GM19397 (cell line): ENCODE results near the gene KIAA0408.
"Not testable (repeated sequence)": the region's sequence is repeated elsewhere in the genome, so short reads cannot be mapped to it uniquely, and the experiment has no call there.

Experiments
- ATAC-seq: cut with Tn5 transposase; IDR thresholded peaks from one replicate; pipeline ENCODE4 v1.9.1; 2021; ENCODE audit warnings: mild to moderate bottlenecking, moderate library complexity; ENCODE audit not compliant: unreplicated experiment

KIAA0408 gene

DNA sequence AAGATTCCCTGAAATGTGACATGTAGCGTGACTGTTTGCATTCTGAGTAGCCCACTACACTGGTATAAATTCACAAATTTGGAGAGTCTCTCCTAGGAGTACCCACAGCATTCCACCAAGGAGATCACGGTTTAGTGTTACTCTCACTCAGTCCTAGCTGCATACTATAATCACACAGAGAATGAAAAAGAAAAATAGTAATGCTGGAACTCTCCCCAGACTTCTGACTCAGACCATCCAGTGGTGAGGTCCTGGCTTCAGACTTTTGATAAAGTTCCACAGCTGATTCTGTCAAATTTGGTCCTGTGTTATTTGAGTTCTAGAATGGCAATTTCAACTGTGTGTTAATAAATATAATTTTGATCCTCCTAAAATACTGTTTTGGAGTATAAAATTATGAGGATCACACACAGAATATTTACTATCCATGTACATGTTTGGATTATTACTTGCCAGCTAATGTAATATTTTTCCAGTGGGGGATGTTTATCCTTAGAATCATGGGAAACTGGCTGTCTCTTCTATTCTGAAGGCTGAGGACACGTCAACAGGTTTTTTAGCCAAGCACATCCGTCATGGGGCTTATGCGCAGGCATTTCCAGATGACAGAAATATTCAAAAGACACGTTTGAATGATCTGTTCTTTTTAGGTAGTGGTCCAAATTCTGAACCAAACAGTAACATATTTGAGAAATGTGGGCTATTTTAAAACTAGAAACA is 5.1 kb upstream of the KIAA0408 start:
- no peak for ATAC-seq

DNA sequence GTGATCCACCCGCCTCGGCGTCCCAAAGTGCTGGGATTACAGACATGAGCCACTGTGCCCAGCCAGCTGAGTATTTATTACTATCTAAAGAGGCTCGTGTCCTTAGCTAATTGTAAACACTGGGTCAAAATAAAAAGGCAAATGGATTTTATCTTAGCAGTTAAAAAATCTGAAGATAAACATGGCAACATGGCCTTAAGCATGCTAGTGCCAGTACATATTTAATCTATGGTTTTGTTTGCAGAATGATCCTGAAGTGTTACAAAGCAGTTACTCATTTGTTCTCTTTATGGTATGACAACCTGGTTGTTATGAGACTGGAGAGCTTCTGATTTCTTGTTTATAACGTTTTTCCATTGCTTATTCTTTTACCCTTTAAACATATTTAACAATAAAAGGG is 3.9 kb upstream of the KIAA0408 start:
- no peak for ATAC-seq

DNA sequence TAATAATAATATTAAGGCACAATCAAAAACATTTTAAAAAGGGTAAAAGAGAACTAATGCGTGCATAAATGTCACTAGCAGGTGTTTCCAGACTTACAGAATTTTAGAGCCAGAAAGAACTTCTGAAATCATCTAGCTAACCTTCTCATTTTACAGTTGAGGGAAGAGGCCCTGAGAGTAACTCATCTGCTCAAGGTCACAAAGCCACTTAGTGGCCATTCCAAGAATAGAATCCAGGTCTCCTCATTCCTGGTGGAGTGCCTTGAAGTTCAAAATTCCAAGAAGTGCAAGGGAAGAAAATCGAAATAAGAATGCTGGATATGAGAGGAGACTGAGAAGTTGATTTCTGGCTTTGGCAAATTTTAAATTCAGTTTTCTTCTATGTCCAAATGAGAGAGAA is 3.2 kb upstream of the KIAA0408 start:
- no peak for ATAC-seq

DNA sequence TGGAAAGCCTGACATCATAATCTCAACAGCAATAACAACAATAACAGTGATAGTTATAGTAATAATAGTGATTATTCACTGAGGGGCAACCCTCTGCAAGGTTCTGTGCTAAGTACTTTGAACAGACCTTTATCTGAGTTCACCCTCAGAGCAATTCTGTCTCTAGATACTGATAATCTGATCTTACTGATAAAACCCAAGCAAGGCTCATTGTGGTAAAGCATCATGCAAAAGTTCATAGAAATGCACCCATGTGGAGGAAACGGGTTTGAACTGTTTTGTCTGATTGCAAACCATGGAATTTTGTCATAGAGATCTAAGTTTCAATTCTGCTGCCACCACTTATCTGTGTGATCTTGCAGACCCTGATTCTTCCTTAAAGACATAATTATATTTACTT is 1.3 kb upstream of the KIAA0408 start:
- no peak for ATAC-seq

DNA sequence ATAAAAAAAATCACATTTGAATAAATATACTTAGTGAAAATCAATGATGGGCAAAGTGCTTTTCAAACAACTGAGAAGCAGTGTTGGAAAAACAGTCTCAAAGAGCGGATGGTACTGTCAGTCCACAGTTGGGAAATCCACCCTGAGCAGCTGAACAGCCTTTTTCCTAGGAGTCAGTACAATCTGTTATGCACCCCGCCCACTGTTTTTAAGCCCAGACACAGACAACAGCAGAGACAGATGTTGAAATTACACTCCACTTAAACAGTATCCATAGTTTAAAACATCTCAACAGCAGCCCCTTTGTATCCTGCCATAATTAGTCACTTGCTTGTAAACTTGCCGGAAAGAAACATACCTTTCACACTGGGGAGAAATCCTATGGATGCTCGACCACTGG is 372 bp downstream of the KIAA0408 start:
- ATAC-seq: no peak

DNA sequence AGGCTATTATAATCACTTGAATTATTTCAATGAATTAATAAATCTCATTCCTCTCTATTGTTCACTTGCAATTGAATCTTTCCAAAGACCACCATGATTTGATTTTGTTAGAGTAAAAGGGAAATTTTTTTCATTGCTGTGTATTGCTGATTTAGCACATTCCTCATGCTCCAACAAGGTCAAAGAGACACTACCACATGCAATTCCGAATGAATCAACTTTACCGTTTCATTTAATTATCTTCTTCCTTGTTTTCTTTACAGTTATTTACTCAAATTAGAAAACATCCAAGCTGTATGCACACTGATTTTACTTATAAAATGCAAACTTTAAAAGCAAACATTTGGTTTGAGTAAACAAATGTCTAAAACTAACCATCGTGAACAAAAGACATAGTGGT is 967 bp downstream of the KIAA0408 start:
- ATAC-seq: no peak

DNA sequence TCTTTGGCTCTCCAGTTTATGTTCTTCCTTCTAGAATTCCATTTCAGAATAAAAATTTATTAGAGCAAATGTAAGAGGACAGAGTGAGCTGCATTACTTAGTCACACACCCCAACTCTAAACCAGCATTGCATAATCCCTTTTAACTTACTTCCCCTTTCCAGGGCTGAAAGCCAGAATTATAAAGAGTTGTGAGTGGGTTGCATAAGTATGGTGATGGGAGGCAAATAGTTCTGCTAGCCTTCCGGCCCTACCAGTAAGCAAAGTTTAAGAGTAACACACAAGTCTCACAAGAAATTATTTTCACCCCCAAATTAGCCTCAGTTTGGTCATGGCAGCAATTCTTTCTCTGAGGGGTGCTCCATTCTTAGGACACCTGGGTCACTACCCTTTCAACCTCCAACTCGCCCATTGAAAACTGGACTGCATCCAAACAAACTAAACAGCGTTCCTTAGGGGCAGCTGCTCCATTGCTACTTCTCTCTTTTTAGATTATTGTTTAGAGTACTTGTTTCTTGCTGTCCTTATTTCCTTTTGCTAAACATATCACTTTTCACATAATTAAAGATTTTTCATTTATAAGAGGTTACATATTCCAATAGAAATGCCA is 1.6 kb downstream of the KIAA0408 start:
- no peak for ATAC-seq

DNA sequence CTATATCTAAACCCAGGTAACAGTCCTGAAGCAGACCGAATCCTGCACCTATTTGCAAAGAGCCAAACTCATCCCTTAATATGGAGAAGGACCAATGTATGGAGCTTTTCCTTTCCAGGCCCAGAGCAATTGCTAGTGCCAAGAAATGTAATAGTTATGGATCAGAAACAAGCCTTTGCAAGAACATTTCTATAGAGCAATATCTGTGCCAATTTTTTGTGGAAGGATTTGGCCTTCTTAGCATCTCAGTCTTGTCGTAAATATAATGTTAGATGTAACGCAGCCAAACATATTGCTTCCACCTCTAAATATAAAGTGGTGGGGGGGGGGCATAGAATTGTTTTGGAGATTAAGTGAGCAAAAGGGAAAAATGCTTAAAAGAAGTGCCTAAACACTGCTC is 2.7 kb downstream of the KIAA0408 start:
- no peak for ATAC-seq

DNA sequence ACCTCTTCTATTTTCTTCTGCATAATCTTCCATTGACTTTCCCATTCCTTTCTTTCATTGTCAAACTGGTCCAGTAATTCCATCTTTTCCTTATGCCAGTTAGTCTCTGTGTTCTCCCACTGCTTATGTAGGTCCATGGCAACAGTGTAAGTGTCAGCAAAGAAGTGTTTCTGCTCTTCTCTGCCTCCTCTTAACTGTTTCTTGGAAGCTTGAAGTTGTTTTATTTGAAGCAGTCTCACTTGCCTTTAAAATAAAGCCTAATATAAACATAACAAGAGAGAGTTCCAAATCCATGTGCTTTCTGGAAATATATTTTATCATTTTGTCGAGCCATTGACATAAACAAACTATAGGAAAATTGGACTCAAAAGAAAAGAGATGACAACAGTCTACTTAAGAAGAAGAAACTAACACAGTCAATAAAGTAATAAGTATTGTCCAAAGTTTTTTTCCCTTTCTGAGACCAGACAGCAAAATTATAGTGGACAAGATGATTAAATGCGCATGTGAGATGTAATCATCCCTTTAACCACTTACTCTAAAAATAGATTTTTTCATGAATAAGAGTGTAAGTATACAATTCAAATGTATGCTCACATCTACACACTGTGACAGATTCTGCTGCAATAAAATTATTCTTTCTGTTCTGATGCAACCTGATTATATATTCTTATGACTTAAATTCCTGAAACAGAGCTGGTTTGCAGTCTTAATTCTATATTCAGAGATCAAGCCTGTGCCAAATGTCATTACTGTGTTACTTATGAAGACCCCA is 5.2 kb downstream of the KIAA0408 start:
- ATAC-seq: no peak

DNA sequence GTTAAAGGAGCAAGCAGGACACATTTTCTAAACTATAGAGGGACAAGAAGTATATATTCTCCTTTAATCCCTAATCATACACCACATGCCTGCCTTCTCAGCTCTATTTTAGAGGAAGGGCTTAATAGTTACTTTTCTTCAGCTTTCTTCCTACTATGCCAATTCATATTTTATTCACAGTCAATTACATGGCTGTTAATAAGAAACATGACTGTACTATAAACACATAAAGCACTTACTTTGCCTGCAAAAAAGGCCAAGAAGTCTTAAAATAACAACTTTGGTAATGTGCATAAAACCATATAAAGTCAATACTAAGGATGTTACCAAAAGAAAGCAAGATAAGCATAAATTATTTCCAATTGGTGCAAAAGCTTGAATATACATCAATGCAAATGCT is 6.4 kb downstream of the KIAA0408 start:
- no peak for ATAC-seq

DNA sequence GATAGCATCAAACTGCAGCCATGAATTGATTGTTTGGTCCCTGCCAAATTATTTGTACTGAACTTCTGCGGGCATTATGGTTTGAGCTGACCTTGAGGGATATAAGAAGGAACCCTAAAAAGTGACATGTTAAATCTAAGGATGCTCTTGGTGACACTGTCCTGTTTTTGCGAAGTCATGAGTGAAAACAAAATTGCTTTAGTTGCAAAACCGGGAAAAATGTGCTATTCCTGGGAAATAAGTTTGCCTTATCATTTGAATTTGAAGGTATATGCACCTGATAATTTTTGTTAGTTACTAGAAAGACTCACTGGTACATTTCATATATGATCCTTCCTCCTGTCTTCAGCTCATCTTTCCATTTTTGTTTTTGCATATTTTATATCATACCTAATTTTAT is 7.8 kb downstream of the KIAA0408 start:
- ATAC-seq: no peak

DNA sequence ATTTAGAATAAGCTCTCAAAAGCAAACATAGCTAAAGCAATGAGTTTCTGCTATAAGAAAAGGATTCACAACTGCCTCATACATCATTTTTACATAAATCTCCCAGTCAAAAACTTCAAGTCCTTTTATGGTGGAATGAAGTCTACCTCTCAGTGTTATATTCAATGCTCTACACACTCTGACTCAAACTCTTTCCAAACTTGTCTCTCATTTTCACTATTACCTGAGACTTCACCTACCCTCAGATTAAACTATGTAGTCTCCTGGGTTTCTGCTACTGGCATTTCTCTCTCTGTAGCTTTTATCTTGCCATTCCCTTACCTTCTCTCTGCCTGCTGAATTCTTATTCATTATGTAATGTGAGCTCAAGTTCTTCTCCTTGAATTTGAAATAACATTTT is 11.4 kb downstream of the KIAA0408 start:
- ATAC-seq: no peak

DNA sequence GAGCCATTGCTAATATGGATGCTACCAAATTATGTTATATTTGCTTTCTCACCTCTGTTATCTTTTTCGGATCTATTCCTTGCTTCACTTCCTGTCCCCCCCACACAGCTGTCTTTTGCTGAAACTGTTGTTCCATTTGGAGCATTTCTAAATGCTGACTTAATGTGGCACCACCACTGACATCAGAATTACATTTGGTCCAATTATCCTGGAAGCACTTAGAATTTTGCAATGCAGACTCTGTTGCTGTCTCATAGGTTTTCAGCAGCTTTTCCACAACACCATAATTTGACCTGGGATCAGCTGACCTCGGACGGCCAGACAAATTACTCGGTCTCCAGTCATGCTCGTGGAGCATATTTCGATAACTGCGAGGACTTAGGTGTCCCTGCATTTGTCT is 12.8 kb downstream of the KIAA0408 start:
- no peak for ATAC-seq

DNA sequence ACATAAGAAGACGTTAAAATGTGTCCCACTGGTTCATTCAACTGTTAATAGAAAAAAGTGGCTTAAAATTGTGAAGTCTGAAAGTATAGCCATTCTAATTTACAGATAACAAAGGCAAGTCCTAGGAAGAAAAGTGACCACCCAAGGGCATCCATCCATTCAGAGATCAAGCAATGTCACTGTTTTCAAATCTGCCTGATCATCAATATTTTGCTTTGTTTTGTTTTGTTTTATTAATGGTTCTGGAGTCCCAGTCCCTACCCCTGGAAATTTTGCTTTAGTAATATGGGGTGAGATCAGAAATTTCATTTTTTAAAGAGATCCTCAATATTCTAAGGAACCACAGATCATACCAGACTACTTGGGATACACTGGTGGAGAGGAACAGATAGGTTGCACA is 17.3 kb downstream of the KIAA0408 start:
- ATAC-seq: no peak

DNA sequence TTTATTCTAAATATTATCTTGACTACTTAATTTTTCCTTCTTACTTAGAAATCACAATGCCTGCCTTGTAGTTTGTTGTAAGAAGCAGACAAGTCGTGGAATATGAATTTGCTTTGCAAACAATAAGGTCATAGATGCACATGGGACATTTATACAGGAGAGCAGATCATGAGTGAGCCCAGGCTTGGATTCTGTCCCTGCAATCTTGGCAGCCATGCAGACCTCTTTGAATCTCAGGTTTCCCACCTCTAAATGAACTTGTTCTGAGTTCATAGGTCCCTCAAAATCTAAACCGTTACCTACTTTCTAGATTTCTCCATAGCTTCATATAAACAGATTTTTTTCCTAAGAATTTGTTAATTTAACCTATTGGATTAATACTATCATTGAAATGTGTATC is 19.5 kb downstream of the KIAA0408 start:
- ATAC-seq: no peak

DNA sequence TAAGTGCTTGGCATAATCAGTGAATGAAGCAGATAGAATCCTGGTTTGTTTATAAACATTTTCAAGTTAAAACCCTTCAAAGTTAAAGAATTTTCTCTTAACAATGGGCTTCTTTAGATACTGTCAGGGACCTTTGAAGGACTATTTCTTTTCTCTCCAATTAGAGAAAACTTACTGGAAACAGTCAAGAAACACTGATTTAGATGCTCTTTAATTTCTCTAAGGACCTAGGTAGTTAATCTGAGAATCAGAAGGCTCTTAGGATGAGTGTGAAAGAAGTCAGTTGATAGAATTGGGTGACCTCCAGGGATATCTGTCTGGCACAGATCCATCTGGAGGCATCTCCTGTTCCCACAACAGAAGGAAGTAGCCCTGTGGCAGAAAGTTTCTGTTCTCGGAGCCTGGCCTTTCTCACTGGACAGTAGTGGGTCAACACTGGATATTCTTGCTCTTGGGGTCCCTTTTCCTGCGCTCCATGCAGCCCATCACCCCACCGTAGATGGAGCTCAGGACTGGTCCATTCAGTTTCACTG is 22.5 kb downstream of the KIAA0408 start:
- no peak for ATAC-seq

DNA sequence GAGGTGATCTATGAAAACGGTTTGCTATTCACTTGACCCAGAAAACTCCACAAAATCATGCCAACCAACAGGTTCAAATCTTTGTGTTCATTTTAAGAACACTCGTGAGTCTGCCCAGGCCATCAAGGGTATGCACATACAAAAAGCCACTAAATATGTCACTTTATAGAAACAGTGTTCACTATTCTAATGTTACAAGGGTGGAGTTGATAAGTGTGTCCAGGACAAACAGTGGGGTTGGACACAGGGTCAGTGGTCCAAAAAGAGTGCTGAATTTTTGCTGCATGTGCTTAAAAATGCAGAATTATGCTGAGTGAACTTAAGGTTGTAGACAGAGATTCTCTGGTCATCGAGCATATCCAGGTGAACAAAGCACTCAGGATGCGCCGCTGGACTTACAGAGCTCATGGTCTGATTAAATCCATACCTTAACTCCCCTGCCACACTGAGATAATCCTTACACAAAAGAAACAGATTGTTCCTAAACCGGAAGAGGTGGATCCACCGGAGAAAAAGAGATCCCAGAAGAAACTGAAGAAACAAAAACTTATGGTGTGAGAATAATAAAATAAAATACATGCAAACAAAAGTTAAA is 23.5 kb downstream of the KIAA0408 start:
- no peak for ATAC-seq

DNA sequence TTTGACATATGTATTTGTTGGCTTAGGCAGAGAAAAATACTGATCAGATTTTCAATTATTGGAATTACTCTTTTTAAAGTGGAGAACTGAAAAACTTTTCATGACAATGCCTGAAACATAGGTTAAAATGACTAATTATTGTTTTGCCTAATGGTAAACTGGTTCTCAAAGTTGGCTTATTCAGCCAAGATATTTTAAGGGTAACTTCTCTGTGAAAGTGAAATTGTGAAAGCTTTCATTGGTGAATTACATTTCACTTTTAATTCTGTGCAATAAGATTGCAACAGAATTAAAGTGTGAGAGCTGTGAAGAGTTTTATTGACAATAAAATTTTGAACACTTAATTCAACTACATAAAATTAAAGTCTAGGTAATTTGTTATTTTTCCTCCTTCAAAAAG is 24.5 kb downstream of the KIAA0408 start:
- ATAC-seq: no peak

DNA sequence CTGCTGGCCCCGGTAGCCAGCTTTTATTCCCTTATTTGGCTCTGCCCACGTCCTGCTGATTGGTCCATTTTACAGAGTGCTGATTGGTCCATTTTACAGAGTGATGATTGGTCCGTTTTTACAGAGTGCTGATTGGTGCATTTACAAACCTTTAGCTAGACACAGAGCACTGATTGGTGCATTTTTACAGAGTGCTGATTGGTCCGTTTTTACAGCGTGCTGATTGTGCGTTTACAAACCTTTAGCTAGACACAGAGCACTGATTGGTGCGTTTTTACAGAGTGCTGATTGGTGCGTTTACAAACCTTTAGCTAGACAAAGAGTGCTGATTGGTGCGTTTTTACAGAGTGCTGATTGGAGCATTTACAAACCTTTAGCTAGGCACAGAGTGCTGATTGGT is 30.6 kb downstream of the KIAA0408 start:
- ATAC-seq: not testable (repeated sequence)

DNA sequence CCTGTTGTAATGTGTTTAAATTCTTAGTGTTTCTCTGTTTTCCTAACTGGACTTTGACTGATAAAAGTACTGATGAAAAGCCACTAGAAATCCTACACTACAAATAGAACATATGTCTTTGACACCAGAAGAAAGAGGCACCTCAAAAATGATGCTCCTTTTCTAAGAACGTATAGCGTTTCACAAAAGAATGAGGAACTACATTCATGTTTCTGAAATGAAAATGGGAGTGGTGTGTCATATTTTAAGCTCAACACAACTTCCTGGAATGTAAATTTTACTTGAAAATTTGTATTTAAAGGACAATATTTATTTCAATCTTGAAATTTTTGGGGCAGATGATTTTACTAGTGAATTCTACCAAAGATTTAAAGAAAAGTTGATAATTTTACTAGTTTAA is 35.3 kb downstream of the KIAA0408 start:
- no peak for ATAC-seq

DNA sequence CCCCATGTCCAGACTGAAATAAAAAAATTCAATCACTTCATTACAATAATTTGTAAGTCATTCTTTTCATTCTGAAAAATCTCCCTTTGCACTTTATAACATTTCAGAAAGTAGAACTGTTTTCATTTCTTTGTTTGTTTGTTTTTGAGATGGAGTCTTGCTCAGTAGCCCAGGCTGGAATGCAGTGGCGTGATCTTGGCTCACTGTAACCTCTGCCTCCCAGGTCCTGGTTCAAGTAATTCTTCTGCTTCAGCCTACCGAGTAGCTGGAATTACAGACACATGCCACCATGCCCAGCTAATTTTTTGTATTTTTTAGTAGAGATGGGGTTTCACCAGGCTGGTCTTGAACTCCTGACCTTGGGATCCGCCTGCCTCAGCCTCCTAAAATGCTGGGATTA is 38.0 kb downstream of the KIAA0408 start:
- not testable (repeated sequence) for ATAC-seq

DNA sequence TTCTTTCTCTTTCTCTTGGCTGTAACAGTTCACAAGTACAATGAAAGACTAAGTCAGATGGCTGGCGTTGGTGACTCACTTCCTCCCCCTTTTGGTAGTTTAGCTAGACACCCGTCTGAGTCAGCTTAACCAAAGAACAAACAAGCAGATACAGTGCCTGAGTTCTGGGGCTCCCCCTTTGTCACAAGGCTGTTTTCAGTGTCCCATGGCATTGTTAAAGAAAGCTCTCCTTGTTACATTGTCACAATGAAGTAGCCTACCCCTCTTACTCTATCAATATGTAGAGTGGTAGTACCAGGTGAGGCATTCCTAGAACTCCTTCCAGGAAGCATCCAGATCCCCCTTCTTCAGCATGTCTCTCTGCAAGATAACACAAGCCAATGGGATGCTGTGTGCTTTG is 38.6 kb downstream of the KIAA0408 start:
- peak; percentile 100 for ATAC-seq
